Ecto neural progenitor cell (in vitro differentiated cells): ENCODE results near the gene SAMMSON.

Experiments used
- DNase-seq: peaks from one replicate; pipeline ENCODE4 v3.0.0-alpha.2; 2018; ENCODE audit warnings: low spot score

SAMMSON gene

DNA sequence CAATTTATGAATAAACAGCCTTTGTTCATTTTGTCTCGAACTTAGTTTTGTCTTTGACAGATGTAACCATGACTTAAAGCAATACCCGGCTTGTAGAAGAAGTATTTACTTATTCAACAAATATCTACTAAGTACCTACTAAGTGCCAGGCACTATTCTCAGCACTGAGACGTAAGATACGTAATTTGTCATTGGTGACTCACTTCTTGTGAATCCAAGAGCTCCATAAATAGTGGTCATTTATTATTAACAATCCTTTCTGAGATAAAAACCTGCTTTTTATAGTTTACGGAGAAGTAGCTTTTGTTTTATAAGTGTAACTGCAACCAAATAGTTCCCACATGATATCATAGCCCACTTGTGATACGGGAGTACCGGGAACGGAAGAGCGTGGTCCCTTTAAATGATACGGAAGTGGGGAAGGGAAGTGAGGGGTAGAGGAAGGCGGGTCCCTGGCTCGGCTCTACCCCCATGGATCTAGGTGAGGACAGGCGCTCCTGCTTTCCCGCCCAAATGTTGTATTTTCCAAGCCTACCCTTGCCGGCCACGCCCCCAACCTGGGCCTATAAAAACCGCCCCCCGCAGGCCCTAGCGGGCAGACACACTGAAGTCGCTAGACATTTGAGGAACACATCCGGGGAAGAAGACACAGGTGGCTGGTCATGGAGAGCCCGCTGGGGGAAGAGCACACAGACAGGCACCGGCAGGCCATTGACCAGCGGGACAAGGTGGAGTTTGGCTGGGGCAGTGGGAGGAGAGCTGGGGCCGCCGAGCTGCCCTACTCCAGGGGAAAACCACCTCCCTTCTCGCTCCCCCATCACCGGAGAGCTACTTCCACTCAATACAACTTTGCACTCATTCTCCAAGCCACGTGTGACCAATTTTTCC, at the start of gene SAMMSON:
TSS of gene SAMMSON (plus strand) at position 594 of the 888 bp plus-strand sequence.
- no peak for DNase-seq

- DNase-seq = no peak
These were observed 47.9 kb upstream of the SAMMSON start for GRCh38 chr3:69951616-69952015.

DNA sequence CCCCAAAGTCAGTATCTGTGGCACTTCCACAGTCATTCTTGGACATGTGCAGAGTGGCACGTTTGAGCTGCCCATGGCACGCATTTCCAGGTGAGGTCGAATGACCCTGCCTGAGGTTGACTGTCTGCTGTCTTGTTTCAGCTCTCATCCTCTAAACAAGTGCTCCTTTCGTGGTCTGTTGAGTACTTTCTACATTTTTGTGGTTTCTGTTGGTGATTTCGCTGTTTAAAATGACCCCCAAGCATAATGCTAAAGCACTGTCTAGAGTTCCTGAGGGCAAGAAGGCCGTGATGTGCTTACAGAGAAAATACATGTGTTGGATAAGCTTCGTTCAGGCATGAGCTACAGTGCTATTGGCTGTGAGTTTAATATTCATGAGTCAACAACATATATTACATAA, 40.0 kb upstream of the SAMMSON start:
- DNase-seq = no peak

GRCh38 chr3:69961706-69962439, 37.7 kb upstream of the SAMMSON start:
- DNase-seq = no peak

DNA sequence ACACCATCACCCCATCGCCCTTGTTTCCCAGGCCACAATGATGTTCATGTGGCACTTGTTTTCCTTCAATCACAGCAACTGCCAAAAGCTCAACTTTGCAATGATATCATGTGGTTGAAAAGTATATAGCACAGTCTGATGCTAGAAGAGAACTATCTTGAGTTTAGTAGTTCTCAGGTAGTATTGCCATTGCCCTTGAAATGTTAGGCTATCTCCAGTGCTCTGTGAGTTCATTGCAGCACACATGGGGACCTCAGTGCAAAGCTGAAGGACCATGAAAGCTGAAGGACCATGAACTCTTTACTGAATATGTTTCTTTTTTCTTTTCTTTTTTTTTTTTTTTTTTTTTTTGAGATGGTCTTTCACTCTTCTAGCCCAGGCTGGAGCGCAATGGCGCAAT, 35.9 kb upstream of the SAMMSON start:
- DNase-seq = no peak

- no peak for DNase-seq
These were observed 32.4 kb upstream of the SAMMSON start for GRCh38 chr3:69967156-69967555.

DNA sequence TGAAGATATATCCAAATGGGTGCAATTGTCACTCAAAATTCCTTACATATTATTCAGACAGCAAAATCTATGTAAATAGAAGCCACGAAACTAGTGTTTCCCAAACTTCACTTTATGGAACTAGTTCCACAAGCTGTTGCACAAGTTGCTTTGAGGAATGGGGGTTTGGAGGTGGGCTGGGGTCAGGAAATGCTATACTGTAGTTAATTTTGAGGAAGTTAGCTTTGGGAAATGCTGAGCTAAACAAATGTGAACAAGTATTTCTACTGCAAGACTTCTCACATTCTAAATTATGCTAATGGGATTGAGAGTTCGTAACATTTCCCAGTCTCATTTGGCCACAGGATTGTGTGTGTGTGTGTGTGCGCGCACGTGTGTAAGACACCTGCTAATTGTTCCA, 28.7 kb upstream of the SAMMSON start:
- no peak for DNase-seq

- no peak for DNase-seq
These were observed 26.9 kb upstream of the SAMMSON start for GRCh38 chr3:69972672-69973071.

DNA sequence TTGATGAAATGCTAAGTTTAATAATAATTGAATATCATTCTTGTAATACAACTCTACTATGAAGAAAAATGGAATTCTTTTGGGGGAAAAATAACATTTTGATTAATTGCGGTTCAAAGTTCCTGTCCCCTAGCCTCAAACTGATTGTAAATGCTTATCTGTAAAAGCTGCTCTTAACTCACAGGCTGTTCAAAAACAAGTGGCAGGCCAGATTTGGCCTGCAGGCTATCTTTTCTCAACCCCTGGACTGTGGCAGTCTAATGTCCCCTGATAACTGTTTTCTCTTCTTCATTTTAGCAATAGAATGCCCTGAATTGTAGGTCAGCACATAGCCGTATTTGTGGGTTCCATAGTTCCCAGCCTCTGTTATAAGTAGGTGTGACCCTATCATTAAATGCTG, 23.5 kb upstream of the SAMMSON start:
- no peak for DNase-seq

- no peak for DNase-seq
These were observed 15.8 kb upstream of the SAMMSON start for GRCh38 chr3:69983546-69984265.

DNA sequence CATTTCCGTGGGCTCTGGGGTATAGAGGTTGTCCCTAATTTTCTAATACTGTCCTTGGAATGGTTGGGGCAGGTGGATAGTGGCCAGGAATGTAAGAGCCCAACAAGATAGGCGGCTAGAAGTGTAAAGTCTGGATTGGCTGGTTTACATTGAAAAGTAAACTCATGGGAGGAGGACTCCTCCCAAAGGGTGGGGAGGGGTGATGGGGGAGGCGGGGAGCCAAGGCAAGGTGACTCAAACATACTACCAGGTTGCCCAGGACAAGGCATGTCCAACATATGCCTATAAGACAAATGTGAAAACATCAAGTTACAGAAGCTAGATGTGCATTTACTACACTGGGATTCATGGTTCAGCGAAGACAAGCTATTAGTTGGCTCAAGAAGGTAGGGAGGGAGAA, 14.3 kb upstream of the SAMMSON start:
- no peak for DNase-seq

DNA sequence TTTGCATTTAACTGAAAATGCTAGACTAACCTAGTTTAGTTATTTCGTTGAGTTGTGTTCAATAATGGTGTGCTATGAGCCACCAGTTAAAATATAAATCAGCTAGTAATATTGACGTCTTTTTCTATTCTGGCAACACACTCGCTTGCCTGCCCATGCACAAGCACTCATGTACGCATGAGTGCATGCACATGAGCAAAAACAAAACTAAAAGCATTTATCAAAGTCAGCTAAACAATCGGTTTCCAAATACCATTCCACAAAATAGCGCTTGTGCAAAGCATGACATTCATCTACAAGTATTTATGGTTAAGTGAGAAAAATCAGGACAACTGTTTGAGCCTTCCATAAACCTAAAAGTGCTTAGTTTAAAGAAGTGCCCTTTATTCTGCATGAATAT, 13.1 kb upstream of the SAMMSON start:
- no peak for DNase-seq

GRCh38 chr3:69987833-69988232, 11.7 kb upstream of the SAMMSON start:
- no peak for DNase-seq

- DNase-seq = no peak
These were observed 5.8 kb upstream of the SAMMSON start for GRCh38 chr3:69993757-69994156.

- DNase-seq = no peak
These were observed 4.6 kb upstream of the SAMMSON start for GRCh38 chr3:69994919-69995318.

- DNase-seq = no peak
These were observed 1.8 kb upstream of the SAMMSON start for GRCh38 chr3:69997631-69998307.

- DNase-seq = no peak
These were observed 784 bp upstream of the SAMMSON start for GRCh38 chr3:69998759-69999139.

DNA sequence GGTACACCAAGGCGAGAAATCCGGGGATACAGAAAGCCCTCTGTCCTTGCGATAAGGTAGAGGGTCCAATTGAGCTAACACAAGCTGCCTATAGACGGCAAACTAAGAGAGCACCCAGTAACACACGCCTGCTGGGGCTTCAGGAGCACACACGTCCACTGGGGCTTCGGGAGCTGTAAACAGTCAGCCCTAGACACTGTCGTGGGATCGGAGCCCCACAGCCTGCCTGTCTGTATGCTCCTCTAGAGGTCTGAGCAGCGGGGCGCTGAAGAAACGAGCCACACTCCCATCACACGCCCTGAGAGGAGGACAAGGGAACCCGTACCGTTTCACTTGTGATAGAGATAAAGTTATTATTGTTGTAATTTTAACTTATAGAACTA, 486 bp downstream of the SAMMSON start:
- no peak for DNase-seq

- no peak for DNase-seq
These were observed 1.1 kb downstream of the SAMMSON start for GRCh38 chr3:70000563-70001081.

DNA sequence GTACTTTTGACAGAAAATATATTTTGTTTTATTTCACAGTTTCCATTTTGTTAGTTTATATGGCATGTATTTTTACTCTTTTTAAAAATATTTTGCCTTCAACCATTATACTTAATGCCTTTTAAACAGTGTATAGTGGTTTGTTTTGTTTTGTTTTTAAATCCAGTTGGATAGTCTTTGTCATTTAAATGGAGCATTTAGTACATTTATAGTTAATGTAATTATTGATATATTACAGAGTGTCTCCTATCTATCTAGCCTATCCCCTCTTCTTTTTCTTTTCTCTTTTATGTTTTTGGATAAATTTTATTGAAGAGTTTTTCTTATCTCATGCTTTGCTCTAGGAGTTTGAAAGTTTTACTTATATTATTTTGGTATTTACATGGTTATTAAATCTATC, 3.6 kb downstream of the SAMMSON start:
- no peak for DNase-seq

DNA sequence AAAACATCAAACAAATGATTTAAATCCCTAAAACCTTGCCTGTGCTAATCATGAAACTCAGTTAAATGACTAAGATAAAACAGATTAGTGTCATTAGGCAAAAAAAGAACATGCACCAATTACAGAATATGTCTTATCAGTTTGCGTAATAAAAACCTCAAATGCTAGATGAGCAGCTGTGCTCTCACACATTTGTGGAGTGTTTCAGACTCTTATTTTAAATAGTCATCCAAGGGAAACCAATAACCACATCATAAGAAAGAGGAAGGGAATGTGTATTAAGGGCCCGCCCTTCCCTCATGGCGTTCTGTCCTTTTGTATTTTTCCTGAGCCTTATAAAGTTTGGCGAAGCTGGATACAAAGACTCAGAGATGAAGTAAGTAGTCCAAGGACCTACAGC, 6.6 kb downstream of the SAMMSON start:
- no peak for DNase-seq

DNA sequence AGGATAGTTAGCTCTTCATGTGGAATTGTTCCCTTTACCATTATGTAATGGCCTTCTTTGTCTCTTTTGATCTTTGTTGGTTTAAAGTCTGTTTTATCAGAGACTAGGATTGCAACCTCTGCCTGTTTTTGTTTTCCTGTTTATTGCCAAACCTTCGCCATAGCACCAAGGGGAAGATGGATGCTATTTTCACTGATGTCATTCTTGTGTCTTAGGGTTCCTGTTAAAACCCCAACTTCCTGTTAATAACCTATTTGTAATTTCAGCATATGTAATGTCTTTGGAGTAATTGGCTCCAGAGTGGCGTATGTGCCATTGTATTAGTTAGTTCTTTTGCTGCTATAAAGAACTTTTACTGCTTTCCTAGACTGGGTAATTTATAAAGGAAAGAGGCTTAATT, 10.8 kb downstream of the SAMMSON start:
- DNase-seq = no peak
